Occipital lobe (tissue), 2 donors: ENCODE data around the gene WASHC4. TPM values are rescaled to one million over a fixed set of nuclear protein-coding genes. Genes with fewer than 3 reads are reported as not detected.
A peak's percentile ranks its signal among the peaks of the same experiment; 100 is the strongest.
"Not testable (repeated sequence)": the region's sequence is repeated elsewhere in the genome, so short reads cannot be mapped to it uniquely, and the experiment has no call there.

Experiments
- DNase-seq: peaks from one replicate; lab custom pipeline; 2025; lab: John Stamatoyannopoulos, UW
- total RNA-seq: library from RNA; depleted of rRNA; stranded (reverse); fragments of >200 nt; gene quantifications from one replicate; pipeline ENCODE4 v1.2.3, GENCODE V29; 2014

The WASHC4 gene
- total RNA-seq, 1 donor from 2014 or later = 103 TPM

GRCh38 chr12:105090361-105090760, 17.2 kb upstream of the WASHC4 start:
- no peak for DNase-seq

DNA sequence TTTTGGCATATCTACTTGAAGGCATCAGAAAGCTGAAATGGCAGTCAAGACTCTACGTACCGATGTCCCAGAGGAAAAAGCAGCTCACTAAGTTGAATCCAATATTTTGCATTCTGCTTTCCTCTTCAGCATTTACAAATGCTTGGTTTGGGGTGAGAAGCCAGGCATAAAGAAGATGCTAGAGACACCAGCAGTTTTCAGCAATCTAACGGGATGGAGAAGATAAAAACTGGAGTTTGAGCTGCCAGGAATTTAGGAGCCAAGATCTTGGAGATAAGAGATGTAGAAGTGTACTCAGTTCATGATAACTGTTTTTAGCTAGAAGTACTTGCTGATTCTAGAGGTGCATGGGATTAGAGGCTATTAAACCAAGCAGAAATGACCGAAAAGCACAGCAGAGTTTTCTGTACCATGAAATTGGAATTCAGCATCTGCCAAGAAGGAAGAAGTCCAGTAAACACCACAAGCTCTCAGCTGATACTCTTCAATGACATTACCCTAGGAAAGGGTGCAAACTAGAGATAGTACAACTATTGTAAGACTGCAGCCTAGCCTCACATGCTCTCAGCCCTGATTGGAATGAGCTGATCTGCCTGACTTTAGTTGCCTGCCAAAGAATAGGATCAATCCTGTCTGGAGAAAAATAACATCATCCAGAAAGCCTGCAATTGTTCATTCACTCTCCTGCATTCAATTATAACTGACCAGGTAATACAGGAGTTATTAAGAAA, 15.9 kb upstream of the WASHC4 start:
- no peak for DNase-seq

- DNase-seq = no peak
Measured at GRCh38 chr12:105092336-105092735, 15.2 kb upstream of the WASHC4 start.

DNA sequence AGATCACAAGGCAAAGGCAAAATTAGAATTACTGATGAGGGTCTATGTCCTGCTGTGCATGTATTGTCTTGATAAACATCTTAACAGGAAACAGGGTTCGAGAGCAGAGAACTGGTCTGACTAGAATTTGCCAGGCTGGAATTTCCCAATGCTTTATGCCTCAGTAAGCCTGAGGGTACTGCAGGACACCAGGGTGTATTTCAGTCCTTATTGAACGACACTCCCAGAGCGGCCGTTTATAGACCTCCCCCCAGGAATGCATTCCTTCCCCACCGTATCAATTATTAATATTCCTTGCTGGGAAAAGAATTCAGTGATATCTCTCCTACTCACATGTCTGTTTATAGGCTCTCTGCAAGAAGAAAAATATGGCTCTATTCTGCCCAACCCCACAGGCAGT, 12.2 kb upstream of the WASHC4 start:
- DNase-seq = not testable (repeated sequence)

DNA sequence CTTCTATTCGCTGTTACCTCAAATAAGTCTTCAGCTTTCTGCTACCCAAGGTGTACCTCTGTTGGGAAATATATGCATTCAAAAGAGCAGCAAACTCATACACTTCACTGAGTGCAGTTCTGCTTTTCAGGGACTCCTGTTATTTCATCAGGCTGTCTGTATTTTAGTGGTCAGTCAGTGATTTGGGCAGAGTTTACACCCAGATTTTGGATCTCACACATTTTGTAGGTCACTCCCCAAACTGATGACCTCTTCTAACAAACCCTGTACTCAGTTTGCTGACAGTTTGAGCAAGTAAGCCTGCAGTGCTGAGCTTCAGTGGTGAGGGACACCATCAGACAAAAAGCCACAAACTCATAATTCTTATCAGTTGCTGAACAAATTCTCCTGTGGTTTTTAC, 8.2 kb upstream of the WASHC4 start:
- DNase-seq = no peak

- DNase-seq = no peak
Measured at GRCh38 chr12:105100207-105100985, 7.1 kb upstream of the WASHC4 start.

DNA sequence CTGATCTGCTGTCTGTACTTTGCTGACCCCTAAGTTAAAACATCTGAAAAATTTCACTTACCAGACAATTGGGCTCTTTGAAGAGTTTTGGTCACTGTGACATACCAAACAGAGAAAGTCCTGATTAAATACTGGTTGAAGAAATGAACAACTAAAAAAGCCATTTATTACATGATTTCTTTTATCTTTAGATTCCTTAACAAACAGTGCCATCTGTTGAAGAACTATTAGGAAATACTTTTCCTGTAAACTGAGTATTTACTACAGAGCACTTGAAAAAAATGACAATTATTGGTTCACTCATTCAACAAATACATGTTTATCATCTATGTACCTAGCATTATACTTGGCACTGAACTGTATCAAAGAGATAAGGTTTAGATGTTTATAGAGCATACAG, 6.5 kb upstream of the WASHC4 start:
- no peak for DNase-seq

DNA sequence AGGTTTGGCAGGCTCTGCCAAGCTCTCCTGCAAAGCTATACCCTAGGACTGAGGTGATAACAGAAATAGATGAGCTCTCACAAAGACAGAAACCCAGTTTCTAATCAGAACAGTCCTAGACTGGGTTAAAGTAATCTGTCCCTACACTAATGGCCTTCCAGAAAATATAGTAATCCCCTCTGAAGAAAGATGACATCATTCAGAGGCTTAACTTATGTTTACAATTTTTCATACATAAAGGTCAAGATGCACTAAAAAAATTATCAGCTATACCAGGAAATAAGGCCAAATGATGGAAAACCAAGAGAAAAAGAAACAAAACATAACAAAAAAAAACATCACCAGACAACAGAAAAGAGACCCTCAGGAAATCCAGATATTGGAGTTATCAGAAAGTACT, 4.9 kb upstream of the WASHC4 start:
- DNase-seq = no peak

DNA sequence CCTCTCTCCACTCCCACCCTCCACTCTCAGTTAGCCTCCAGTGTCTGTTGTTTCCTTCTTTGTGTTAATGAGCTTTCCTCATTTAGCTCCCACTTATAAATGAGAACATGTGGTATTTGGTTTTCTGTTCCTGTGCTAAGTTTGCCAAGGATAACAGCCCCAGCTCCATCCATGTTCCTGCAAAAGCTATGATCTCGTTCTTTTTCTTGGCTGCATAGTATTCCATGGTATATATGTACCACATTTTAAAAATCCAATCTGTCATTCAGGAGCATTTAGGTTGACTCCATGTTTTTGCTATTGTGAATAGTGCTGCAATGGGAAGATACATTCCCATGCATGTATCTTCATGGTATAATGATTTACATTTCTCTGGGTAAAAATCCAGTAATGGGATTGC, 2.8 kb upstream of the WASHC4 start:
- no peak for DNase-seq

DNA sequence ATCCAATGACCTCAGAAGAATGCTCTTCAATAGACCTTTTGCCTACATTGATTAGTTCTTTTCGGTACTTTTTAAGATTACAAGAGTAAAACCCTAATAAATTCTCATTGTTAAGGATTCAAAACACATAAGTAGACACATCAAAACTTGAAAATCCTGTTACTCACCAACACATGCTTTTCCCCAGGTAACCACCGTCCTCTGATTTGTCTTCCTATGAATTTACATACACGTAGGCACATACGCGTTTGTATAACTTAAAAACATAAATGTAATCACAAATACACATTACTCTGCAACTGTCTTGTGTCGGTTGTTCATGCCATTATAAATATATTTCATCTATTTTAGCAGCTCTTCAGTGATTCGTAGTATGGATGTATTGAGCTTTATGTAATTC, 910 bp upstream of the WASHC4 start:
- no peak for DNase-seq

DNA sequence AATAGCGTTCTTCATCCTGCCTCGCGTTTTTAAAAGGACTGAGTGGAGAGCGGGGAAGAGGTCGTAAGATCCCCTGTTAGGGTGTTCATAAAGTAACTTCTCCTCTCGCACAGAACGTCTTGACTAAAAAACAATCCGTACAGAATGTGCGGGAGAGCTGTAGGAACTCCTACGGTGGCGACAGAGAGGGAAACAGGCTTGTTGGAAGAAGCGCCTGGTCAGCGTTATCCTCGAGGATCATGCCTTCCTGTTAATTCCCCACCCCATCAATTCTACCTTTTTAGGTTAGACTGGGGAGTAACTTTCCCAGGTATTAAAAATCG, 399 bp upstream of the WASHC4 start:
- DNase-seq = peak; percentile 56

DNA sequence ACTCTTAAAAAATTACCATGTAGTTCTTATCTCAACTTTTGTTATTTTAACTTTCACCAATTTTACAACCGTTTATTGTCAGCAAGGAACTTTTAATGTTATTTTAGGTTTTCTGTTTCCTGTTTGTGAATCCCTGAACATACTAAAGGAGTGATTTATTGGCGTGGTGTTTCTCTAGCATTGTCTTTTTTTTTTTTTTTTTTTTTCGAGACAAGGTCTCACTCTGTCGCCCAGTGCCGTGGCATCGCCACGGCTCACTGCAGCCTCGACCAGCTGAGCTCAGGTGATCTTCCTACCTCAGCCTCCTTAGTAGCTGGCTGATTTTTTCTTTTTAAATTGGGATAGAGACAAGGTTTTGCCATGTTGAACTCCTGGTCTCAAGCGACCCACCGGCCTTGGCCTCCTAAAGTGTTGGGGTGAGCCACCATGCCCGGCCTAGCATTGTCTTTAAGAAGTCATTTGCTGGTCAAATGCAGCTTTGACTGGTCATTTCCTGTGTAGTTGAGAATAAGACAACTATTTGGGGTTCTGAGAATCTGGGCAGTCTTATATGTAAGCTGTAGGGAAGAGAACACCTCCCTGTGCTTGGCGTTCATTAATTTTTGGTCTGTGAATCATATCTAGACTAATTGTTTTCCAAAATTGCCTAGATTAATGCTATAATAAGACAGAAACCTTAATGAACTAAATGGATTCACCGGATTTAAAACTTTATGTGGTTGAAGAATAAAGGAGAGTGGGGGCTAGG, 2.1 kb downstream of the WASHC4 start:
- DNase-seq = no peak

DNA sequence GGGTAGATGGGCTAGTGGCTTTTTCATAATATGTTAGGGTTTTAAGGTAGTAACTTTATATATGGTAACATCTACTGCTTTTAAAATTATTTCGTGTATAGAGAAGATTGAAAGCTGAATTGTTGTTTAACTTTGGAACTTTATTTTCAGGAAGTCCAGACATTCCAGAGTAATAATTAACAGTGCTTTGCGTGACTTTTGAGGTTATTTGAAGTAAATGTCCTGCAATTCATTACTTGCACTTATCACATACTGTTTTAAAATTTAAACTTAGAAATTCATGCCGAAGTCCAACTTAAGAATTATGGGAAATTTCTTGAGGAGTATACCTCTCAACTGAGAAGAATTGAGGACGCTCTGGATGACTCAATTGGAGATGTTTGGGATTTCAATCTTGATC, 3.3 kb downstream of the WASHC4 start:
- no peak for DNase-seq

- no peak for DNase-seq
Measured at GRCh38 chr12:105113094-105113493, 5.6 kb downstream of the WASHC4 start.

- DNase-seq = no peak
Measured at GRCh38 chr12:105116969-105117368, 9.4 kb downstream of the WASHC4 start.

GRCh38 chr12:105120551-105120950, 13.0 kb downstream of the WASHC4 start:
- no peak for DNase-seq

DNA sequence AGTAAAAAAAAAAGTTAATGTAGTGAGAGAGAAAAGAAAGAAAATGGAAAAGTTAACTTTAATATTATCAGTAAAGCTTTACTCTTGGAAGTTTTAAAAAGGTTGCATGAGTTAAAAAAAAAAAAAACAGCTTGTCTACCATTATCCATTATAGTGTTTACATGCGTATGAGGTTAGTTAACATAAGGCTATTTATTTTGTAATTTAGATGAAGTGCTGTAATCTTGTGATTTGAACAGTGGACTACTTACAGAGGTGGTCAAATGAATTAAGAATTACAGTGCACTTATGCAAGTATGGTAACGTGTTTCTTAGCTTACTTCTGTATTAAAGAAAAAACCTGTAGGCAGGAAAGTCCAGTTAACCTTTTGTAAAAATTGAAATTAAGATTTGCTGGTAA, 30.7 kb downstream of the WASHC4 start:
- DNase-seq = no peak

DNA sequence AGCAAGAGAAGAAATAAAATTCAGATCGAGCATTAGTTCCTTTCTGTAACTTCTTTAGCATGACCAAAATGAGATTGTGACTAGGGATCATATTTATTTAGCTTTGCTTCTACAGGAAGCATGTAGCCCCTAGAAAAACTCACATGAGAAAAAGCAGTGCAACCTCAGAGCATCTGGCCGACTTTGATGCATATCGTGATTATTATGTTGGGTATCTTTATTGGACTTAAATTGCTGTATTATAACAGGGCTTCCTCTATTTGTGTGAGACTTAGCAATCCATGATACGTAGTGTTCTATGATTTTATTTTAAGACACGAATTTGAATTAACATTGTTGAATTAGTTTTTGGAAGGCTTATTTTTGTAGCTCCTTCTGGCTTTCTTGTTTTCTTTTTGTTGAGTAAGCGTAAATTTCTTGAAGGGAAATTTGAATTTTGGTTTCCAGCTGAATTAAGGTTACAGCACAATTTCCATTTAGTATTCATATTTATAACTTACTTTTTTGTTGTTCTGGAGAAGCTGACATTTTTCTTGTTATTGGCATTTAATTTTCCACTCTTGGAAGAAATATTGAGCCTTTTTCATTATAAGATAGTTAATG, 33.9 kb downstream of the WASHC4 start:
- no peak for DNase-seq

GRCh38 chr12:105142259-105142658, 34.7 kb downstream of the WASHC4 start:
- no peak for DNase-seq

DNA sequence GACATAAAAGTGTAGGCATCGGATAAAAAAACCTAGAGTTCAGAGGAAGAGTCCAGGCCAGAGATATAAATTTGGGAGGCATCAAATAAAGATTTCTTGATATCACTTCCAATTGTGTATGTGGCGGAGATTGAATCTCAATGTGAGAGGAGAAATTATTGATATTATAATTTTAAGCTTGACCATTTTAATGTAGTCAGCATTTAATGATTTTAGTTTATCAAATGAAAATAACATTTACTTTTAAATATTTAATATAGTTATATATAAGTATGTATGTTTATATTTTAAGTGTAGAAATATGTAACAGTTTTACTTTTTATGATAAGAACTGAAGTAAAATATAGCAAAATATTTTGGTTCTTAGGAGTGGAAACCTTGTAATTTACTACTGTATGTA, 48.7 kb downstream of the WASHC4 start:
- DNase-seq = no peak

- no peak for DNase-seq
Measured at GRCh38 chr12:105157606-105158005, 50.1 kb downstream of the WASHC4 start.

DNA sequence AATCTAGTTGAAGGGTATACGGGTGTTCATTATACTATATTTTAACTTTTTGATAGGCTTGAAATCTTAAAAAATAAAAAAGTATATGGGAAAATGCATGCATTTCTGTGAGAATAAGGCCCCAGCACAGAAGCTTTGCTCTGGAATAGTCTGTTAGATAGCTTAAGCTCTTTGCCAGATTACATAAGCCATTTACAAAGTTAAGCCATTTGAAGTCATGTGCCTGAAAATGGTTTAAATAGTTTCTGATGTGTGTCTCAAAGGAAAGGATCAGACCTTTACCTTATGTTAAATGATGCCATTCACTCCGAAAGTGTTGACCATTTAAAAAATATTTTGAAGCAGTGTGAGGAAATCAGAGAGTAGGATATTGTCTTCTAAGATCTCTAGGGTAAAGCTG, 51.3 kb downstream of the WASHC4 start:
- no peak for DNase-seq
